ENCODE measurements around the gene CYP4A22. TPM values are rescaled to one million over a fixed set of nuclear protein-coding genes. Genes with fewer than 3 reads are reported as not detected.

Gene CYP4A22
- total and polyA plus RNA-seq, 9 of the 15 experiments (the other 6 are each of a cell fraction or from before 2014, with no cell fraction given) = 0.07 TPM; not detected in 8

GRCh38 chr1:47181955-47182675, 44.9 kb downstream of the CYP4A22 start (continued):
- TF ChIP-seq LCOR (CRISPR knock-in tag; IDR thresholded peaks at IDR 0.05) (no peak), AFF4 (CRISPR knock-in tag; IDR thresholded peaks at IDR 0.05) (no peak), LEF1 (IDR thresholded peaks at IDR 0.05) (0 out of 2 replicates have a peak, but pooled peaks have one; percentile 24), RBM39 (optimal IDR thresholded peaks at IDR 0.05; ENCODE audit: low read depth, low read length) (no peak), CTCFL (IDR thresholded peaks at IDR 0.05; ENCODE audit: borderline replicate concordance, insufficient read depth, low read depth, low read length, poor library complexity, severe bottlenecking) (no peak), SIRT6 (IDR thresholded peaks at IDR 0.05; ENCODE audit: low read depth, low read length) (no peak), BCLAF1 (IDR thresholded peaks at IDR 0.05; ENCODE audit: borderline replicate concordance in 1 of 2, control insufficient read depth in 1 of 2, low read depth in 2 of 2, low read length in 1 of 2) (no peak), CHCHD3 (CRISPR knock-in tag; IDR thresholded peaks at IDR 0.05) (no peak), ZNF444 (CRISPR knock-in tag; IDR thresholded peaks at IDR 0.05) (no peak), SPI1 (IDR thresholded peaks at IDR 0.05; ENCODE audit: borderline replicate concordance, low read depth, low read length) (no peak), ZNF79 (CRISPR knock-in tag; IDR thresholded peaks at IDR 0.05; ENCODE audit: low read depth) (no peak), NELFE (IDR thresholded peaks at IDR 0.05; ENCODE audit: insufficient read depth, insufficient read length) (no peak), ILF3 (IDR thresholded peaks at IDR 0.05; ENCODE audit: borderline replicate concordance) (no peak), ZNF347 (CRISPR knock-in tag; IDR thresholded peaks at IDR 0.05; ENCODE audit: low read depth) (no peak), MBD1 (CRISPR knock-in tag; IDR thresholded peaks at IDR 0.05) (no peak), HDAC8 (tag; IDR thresholded peaks at IDR 0.05) (no peak), NR3C1 (CRISPR knock-in tag; IDR thresholded peaks at IDR 0.05) (no peak)

Data from K562 (cell line).